GM15510 (cell line): ENCODE data around the gene ECHDC3.

ENCODE experiments used
- POLR2A ChIP-seq: IDR thresholded peaks from 3 replicates; pipeline ENCODE4 v1.6.1; 2011; ENCODE audit warnings: borderline replicate concordance; ENCODE audit not compliant: insufficient read length; ENCODE audit errors: extremely low read depth

The ECHDC3 gene

GRCh38 chr10:11713186-11713743 is 28.9 kb upstream of the ECHDC3 start:
- TF ChIP-seq POLR2A = no peak

DNA sequence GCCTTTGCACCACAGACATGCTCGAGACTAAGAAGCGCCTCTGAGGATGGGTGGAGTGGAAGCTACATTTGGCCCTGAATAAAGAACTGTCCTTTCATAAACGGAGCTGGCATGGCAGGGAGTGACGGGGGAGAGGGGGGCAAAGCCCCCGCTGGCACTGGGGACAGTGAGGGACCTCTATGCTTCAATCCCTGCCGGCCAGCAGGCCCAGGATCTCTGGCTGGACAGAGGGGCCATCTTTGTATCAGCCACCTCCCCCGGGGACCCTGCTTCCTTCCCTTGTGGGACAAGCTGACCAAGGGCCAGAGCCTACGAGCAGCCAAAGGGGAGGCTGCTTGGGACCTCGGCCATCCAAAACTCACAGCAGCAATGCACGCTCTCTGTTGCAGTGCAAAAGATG is 28.2 kb upstream of the ECHDC3 start:
- TF ChIP-seq POLR2A = no peak

- TF ChIP-seq POLR2A = no peak
Observed at GRCh38 chr10:11714750-11715365, 27.3 kb upstream of the ECHDC3 start.

GRCh38 chr10:11715815-11716494 is 26.2 kb upstream of the ECHDC3 start:
- no peak for TF ChIP-seq POLR2A

- TF ChIP-seq POLR2A = no peak
Observed at GRCh38 chr10:11716686-11717085, 25.5 kb upstream of the ECHDC3 start.

- TF ChIP-seq POLR2A = no peak
Observed at GRCh38 chr10:11719496-11720259, 22.5 kb upstream of the ECHDC3 start.

DNA sequence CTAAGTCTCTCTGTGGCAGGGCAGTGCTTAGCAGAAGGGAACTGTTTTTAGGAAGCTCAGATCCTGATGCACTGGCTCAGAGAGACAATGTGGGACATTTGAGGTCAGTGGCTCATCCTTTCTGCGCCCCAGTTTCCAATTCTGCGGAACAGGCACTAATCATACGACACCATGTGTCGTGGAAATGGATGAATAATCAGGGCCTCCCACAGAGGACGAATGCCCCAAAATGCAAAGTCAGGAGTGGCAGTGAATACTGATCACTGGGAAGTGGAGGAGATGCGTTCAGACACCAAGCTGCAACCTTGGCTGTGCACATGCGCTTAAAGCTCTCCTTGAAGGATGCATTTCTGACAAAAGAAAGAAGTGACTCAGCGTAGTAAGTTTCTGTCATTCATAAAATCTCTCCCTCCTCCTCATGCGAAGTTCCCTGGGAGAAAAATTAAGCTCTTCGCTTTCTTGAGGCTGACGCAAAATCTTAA is 21.9 kb upstream of the ECHDC3 start:
- TF ChIP-seq POLR2A = no peak

- no peak for TF ChIP-seq POLR2A
Observed at GRCh38 chr10:11721806-11722205, 20.4 kb upstream of the ECHDC3 start.

- no peak for TF ChIP-seq POLR2A
Observed at GRCh38 chr10:11723359-11723758, 18.8 kb upstream of the ECHDC3 start.

DNA sequence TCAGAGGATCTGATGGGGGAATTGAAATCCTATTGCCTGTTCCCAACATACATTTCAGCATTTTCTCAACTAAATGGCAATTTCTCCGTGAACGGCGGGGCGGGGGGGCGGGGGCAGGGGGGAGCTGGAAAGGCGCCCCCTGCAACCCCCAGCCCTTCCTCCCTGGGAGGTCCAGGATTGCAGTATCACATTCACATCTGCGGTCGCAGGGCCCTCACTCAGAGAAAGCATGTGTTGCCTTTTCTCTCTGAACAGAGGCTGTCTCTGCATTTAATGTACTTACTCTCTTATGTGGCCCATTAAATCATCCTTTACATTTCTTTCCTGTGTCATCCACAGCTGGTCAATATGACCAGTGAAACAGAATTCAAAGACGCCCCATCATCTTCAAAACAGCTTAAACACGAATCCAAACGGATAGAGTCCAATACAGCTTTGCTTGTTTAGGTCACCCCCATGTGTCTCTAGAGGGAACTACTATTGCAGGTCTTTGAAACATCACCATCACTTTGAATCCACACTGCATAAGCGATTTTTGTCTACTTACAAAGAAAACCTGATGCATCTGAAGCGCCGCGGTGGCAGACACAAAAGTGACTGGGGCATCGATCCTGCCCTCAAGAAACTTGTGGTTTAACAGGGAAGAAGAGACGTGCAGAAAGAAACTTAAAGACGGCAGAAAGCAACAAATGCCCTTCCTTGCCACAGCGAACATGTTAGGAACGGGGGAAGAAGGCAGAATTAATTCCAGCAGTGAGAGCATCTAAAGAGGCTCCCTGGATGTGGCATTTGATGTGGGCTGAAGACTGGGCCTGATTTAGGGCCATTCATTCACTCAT is 17.0 kb upstream of the ECHDC3 start:
- TF ChIP-seq POLR2A = no peak

DNA sequence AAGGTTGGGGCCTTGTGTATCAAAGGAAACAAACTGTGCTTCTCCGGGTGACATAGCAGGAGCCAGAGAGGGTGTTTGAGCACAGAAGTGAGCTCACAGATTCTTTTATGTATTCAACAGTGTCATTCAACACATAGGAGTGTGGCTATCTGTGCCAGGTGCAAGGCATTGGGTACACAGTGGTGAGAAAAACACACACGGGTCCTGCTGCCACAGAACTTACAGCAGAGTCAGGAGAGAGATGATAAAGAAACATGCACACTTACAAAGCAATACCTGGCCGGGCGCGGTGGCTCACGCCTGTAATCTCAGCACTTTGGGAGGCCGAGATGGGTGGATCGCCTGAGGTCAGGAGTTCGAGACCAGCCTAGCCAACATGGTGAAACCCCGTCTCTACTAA is 16.3 kb upstream of the ECHDC3 start:
- no peak for TF ChIP-seq POLR2A

DNA sequence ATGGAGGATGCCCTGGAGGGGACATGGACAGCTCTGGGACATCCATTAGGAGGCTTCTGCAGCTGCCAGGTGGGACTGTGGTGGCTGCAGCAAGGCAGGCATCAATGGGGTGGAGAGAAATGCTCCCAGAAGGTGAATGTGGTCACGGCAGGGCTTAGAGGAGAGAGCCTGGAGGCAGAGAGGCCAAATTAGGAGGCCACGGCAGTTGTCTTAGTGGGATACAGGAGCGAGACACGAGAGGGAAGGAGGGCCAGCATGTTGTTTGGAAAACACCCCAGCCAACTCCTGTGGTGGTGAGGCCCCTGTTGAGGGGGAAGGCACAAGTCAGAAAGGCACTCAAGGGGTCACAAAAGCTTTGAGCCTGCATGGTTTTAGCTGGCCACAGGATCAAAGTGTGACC is 14.6 kb upstream of the ECHDC3 start:
- TF ChIP-seq POLR2A = no peak

DNA sequence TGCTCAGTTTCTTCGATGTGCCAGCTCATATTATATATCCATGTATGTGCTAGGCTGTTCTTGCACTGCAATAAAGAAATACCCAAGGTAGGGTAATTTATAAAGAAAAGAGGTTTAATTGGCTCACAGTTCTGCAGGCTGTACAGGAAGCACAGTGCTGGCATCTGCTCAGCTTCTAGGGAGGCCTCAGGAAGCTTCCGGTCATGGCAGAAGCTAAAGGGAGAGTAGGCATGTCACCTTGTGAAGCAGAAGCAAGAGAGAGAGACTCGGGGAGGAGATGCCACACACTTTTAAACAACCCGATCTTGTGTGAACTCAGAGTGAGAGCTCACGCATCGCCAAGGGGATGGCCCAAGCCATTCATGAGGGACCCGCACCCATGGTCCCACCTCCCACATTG is 13.8 kb upstream of the ECHDC3 start:
- TF ChIP-seq POLR2A = no peak

DNA sequence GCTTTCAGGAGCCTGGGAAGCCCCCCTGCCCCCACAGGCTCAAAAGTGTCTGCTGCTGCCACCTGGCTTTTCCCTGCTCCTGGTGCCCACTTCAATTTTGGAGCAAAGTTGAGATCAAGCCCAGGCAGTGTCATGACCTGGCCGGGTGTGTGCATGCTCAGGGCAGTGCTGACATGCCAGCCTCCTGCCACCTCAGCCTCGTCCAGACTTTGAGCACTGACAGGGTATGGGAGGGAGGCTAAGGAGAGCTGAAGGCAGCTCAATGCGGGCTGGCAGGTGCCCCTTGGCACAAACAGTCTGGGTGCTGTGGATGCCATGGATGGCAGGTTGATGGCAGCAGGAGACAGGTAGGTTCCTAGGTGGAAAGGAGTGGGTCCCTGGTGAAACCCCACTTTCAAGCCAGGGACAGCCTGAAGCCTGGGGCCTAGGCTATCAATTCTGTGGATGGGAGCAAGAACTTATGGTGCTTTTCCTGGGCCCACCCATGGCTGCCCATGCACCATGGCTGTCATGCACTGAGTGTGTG is 12.3 kb upstream of the ECHDC3 start:
- no peak for TF ChIP-seq POLR2A
